NCI-H1092 (cell line): ENCODE data around the gene IARS2.
"Not testable (repeated sequence)": the region's sequence is repeated elsewhere in the genome, so short reads cannot be mapped to it uniquely, and the experiment has no call there.

Source experiments
- DNase-seq: peaks from one replicate; lab custom pipeline; 2025; lab: John Stamatoyannopoulos, UW

The IARS2 gene

GRCh38 chr1:220094016-220094911, at the start of gene IARS2:
Gene IARS2, plus strand, starts transcription at chr1:220094132. Its CDS starts 85 bp downstream, at chr1:220094217.
- peak; percentile 81 for DNase-seq

DNA sequence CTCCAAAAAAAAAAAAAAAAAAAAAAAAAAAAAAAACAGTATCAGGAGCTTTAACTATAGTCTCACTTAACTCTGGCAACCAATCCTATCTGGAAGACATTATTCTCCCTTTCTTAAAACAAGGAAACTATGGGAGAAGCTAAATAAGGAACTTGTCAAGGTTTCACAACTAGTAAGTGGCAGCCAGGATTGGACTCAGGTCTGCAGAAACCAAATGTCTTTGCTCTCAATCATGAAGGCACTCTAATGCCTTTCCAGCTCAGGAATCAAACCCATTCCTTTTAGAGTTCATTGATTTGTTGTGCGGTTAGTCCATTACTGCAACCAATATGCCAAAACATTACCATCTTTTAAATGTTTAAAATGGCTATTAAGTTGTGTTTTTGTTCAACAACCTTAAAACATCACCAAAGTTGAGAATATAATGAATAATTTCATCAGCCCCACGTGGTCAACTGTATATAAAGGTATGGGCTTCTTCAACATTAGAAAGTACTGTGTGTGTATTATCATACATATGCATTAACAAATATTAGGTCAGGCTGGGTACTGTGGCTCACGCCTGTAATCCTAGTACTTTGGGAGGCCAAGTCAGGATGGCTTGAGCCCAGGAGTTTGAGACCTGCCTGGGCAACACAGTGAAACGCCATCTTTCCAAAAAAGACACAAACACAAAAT, 49.1 kb upstream of the IARS2 start:
- no peak for DNase-seq

GRCh38 chr1:220045356-220046051, 48.4 kb upstream of the IARS2 start:
- no peak for DNase-seq

DNA sequence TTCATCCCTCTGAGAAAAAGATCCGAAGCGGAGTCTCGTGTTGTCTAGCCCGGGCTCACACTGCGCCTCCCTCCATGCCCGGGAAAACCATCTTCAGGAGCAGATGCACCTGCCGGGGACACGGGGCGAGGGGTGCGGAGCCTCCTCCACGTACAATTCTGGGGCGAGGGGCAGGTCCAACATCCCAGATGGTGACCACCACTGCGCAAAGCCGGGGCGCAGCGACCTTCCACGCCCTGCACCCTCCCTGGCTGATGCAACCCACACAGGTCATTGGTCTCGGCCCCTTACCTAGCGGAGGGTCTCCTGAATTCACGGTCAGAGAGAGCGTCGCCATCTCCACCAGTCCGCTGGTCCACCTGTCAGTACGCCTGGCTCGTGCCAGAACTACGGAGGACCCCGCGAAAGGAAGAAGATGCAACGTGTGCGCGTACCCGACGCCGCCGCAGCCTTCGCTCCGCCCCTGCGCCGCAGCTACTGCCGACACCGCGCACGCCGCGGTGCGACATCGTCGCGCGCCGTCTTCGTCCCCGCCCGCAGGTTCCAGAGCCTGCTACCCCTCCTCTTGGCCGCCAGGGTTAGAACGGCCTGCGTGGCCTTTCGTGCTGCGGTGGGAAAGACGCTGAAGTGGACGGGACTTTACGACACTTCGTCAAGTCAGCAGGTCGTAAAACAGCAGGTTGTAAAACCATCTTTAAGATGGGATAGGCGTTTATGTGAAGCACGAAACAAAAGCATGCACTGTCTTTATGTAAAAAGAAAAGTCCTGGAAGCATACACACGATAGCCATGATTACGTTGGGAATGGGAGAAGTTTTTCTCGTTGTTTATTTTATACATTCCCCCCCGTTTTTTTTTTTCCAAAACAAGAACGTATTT, 47.6 kb upstream of the IARS2 start, which contains the start of gene EPRS1:
EPRS1 (minus strand) TSS at position 454 of the 879 bp plus-strand sequence; CDS start at position 337, 117 bp downstream.
- DNase-seq = peak; percentile 98

GRCh38 chr1:220056374-220056773, 37.6 kb upstream of the IARS2 start:
- DNase-seq = no peak

DNA sequence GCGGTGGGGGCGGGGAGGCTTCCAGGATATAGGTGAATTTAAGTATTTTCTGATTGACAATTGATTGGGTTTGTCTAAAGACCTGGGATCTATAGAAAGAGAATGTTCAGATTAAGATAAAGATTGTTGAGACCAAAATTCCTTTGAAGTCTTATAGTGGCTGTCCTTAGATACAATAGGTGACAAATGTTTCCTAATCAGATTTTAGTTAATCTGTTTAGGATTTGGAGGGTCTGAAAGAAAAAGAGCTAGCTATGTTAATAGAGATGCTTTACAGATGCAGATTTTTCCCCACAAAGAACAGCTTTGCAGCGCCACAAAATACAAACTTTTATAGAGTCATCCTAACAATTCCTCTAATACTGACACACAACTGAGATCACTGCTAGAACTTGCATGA, 33.1 kb upstream of the IARS2 start:
- DNase-seq = no peak

GRCh38 chr1:220062629-220063028, 31.3 kb upstream of the IARS2 start:
- no peak for DNase-seq

DNA sequence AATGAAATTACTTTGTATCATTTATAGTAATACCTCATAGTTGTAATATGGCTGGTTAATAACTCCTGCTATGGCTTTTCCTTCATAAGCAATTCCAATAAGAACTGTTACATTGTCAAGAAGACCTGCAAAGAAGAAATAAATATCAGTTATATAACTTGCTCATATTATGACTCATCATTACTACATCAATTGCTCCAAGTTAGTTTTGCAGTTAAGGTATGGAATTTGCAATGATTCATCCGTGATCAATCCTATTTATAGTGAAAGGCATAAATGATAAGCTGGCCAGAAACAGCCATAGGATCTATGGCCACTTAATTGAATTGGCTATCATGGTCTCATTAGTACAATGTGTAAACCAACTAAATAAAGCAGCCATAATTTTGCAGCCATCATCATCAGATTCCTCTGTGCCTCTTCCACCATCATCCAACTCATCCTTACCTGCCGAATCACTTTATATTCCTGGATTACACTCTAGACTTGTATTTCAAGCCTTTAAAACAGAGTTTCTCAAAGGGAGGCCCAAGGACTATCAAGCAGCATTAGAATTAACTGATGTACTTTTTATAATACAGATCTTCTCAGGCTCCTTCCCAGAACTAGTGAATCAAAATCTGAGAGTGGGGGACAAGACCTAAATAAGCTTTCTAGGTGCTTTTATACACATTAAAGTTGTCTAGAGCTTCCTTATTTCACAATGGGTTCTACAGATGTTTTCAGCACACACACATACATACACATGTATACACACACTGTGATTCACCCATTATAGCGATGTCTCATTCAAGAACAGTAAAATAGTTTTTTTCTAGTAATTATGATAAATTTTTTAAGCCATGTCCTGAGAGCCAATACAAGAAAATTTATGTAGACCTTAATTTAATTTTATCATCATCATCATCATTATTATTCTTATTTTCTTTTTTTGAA, 26.4 kb upstream of the IARS2 start:
- DNase-seq = no peak

GRCh38 chr1:220076861-220077762, 16.8 kb upstream of the IARS2 start:
- DNase-seq = no peak

GRCh38 chr1:220077887-220078286, 16.0 kb upstream of the IARS2 start:
- no peak for DNase-seq

- no peak for DNase-seq
Measured at GRCh38 chr1:220084460-220084859, 9.5 kb upstream of the IARS2 start.

- DNase-seq = not testable (repeated sequence)
Measured at GRCh38 chr1:220086261-220086686, 7.7 kb upstream of the IARS2 start.

DNA sequence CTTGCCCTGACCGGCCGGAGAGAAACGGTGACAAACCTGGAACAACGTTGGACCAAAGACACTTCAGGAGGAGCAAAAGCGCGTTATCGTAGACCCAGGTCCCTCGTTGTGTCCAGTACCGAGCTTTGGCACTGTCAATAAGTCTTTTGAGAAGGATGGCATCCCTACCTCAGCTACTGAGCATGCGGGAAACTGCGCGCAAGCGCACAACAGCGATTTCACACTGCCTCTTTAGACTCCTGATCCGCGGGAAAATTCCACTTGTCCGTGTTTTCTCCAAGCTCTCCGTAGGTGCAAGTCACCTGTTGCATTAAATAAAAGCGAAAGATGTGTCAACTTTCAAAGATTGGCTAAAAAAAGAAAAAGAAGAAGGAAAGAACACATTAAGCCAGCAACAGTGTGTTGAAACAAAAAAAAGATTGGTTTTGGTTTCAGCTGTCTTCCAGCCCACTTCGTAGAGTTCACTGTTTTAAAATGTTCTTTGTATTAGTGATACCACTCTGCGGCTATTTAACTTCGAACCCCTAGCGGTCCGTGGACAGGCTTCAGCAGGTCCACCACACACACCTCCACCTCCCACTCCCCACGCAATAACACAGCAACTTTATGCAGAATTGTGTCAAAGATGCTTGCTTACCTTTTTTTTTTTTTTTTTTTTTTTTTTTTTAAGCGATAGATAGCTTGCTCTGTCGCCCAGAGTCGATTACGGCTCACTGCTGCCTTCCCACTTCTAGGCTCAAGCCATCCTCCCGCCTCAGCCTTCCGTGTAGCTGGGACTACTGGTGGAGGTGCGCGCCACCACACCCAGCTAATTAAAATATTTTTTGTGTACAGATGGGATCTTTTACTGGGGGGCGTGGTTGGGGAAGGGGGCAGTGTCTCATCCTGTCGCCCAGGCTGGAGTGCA, 4.0 kb upstream of the IARS2 start, which contains the start of gene BPNT1:
BPNT1 (minus strand) TSS at position 139 of the 907 bp plus-strand sequence. CDS start 9,942 bp downstream, outside the sequence.
- DNase-seq = peak; percentile 98

DNA sequence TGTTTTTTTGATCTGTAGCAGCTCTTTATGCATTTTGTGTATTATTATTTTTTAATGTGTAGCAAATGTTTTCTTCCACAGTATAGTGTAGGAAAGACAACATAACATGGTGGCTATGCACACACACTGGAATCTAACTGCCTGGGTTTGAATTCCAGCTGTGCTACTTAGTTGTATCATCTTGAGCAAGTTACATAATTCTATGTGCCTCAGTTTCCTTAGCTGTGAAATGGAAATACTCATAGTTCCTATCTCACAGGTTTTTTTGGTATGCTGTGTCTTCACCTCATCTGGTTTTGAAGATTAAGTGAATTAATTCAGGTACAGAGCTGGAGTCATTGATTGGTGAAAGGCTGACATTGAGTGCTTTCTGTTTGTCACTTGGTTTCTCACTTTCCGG, 1.2 kb upstream of the IARS2 start:
- DNase-seq = no peak

DNA sequence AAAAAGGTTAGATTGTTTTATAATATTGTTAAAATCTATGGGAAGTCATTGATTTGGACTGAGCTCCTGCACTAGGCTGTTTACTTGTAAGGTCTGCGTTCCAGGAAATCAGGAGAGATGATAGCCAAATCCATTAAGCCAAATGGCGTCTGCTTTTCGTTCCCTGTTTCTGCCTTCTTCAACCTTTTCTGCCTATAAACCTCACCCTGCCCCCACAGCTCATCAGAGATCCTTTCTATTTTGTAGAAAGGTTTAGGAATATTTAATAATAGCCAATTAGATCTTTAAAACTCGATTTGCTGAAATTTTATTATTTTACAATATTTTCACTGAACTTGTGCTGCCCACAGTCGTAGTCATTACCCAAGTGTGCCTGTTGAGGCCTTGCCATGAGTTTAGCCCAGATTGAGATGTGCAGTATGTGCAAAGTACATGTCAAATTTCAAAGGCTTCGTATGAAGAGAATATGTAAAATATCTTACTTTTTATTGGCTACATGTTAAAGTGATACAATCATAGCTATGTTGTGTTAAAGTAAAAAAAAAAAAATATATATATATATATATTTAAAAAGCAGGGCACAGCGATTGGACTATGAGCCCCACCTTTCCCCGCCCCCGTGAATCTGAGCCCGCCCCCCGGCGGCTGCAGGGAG, 444 bp upstream of the IARS2 start:
- DNase-seq = no peak

GRCh38 chr1:220099826-220100225, 5.9 kb downstream of the IARS2 start:
- no peak for DNase-seq

GRCh38 chr1:220110473-220110872, 16.5 kb downstream of the IARS2 start:
- DNase-seq = not testable (repeated sequence)
